ENCODE measurements around the gene GDPD5.

Gene GDPD5

DNA sequence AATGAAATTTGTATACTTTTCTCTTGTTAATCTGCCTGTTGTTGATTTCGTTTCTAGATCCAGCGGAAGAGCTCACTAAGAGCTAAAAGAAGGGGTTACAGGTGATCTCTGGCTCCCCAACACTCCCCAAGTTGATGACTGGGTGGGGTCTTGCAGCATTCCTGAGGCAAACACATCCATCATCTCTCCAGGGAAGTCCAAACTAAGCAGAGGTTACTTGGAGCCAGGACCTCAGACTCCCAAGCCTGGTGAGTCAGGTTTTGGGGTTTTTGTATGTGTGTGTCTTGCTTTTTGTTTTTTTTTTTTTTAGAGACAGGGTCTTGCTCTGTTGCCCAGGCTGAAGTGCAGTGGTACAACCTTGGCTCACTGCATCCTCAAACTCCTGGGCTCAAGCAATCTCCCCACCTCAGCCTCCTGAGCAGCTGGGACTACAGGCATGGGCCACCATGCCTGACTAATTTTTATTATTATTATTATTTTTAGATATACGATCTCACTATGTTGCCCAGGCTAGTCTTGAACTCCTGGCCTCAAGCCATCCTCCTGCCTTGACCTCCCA is 137.9 kb downstream of the GDPD5 start:
- no peaks in the 10 kb centered on the region for H3K79me2 ChIP-seq (ENCODE audit: control insufficient read depth, insufficient read depth, low read length, unreplicated experiment)
- H3K4me1 ChIP-seq (ENCODE audit: control insufficient read depth, insufficient read depth, low read length, unreplicated experiment): peaks cover 14% of the 10 kb centered on the region
- H3K27ac ChIP-seq (ENCODE audit: low read depth, low read length): no peak overlapping the region
- H3K36me3 ChIP-seq (ENCODE audit: insufficient read depth, low read length): no peaks in the 10 kb centered on the region
- H3K27me3 ChIP-seq (ENCODE audit: insufficient read depth, low read length): no peaks in the 10 kb centered on the region
- no peak overlapping the region for H3K4me3 ChIP-seq (ENCODE audit: low read depth, low read length)
- no peak overlapping the region for H2AFZ ChIP-seq (ENCODE audit: low read length, unreplicated experiment)

DNA sequence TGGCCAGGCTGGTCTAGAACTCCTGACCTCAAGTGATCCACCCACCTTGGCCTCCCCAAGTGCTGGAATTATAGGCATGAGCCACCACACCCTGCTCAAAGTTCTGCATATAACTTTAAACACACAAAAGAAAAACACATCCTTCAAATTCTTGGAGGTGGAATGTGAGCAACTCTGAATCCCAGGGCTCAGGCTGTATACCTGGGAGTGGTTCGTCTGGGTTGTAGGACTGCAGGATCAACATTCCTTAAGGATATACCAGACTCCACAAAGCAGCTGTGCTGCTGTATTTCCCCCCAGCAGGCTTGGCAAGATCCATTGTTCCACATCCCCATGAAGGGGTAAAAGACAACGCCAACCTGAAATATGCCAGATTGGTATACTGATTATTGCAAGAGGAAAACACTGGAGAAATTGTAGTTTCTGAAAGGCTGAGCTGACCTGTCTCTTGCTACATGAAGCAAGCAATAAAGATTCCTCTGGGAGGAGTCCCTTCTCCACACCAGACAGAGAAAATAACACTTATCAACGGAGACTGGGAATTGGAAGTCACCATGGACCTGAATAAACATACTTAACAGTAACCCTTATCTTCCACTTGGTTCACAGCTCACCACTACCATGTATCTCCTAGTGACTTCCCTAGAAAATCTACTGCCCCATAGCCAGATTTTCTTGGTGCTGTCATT is 138.7 kb downstream of the GDPD5 start:
- H3K27ac ChIP-seq (ENCODE audit: low read depth, low read length): no peak overlapping the region
- peaks cover 14% of the 10 kb centered on the region for H3K4me1 ChIP-seq (ENCODE audit: control insufficient read depth, insufficient read depth, low read length, unreplicated experiment)
- no peak overlapping the region for H3K4me3 ChIP-seq (ENCODE audit: low read depth, low read length)
- peak overlapping the region; percentile 23 for H2AFZ ChIP-seq (ENCODE audit: low read length, unreplicated experiment)
- no peaks in the 10 kb centered on the region for H3K27me3 ChIP-seq (ENCODE audit: insufficient read depth, low read length)
- no peaks in the 10 kb centered on the region for H3K79me2 ChIP-seq (ENCODE audit: control insufficient read depth, insufficient read depth, low read length, unreplicated experiment)
- no peaks in the 10 kb centered on the region for H3K36me3 ChIP-seq (ENCODE audit: insufficient read depth, low read length)

Data from ACC112 (cell line).